Thyroid gland (tissue), 4 donors: ENCODE measurements around the gene GEN1. TPM values are rescaled to one million over a fixed set of nuclear protein-coding genes. Genes with fewer than 3 reads are reported as not detected.

ENCODE experiments used
- DNase-seq, 2 donors: peaks; one replicate each; pipeline ENCODE4 v3.0.0-alpha.2; 2019
- H3K27ac ChIP-seq, 3 donors: fragments of 200-600 bp; sonication (generic); 1 replicate in 2 of 3; 2 replicates in 1 of 3; pipeline ENCODE4 v1.5.1; 2016 to 2019; ENCODE audit warnings: mild to moderate bottlenecking in 1 of 3, moderate library complexity in 1 of 3
- H3K27me3 ChIP-seq: fragments of 200-600 bp; sonication (generic); one replicate; pipeline ENCODE4 v1.5.1; 2019
- H3K36me3 ChIP-seq, 2 donors: fragments of 200-600 bp; sonication (generic); one replicate each; pipeline ENCODE4 v1.5.1; 2016 to 2019
- H3K4me1 ChIP-seq, 2 donors: fragments of 200-600 bp; sonication (generic); one replicate each; pipeline ENCODE4 v1.5.1; 2017 to 2019
- H3K4me3 ChIP-seq, 3 donors: fragments of 200-600 bp; sonication (generic); replicated peaks in 1 of 3; 1 replicate in 2 of 3; 2 replicates in 1 of 3; pipeline ENCODE4 v1.5.1; 2016; ENCODE audit warnings: mild to moderate bottlenecking in 1 of 3
- H3K9me3 ChIP-seq: fragments of 200-600 bp; sonication (generic); one replicate; pipeline ENCODE4 v1.5.1; 2017
- POLR2A ChIP-seq, 2 donors: fragments of 450-650 bp; IDR thresholded peaks; one replicate each; pipeline ENCODE4 v1.6.1; 2017; ENCODE audit warnings: antibody characterized with exemption in 2 of 2, mild to moderate bottlenecking in 2 of 2, moderate library complexity in 1 of 2
- WGBS, 2 donors: methylation state at CpG; one replicate each; pipeline ENCODE4 v1.1.5; 2017; 5-methylcytosine and 5-hydroxymethylcytosine counted together
- intact Hi-C: fragments of 100-400 bp; cut with DNase I; formaldehyde crosslinking; loops from one replicate; pipeline ENCODE4 v1.15.1; 2023
- total RNA-seq, 4 donors: library from RNA; depleted of rRNA; stranded (reverse); fragments of >200 nt; gene quantifications; one replicate each; pipeline ENCODE4 v1.2.3, GENCODE V29; 2016
- TF ChIP-seq, protein P1 (sequence below), 6 experiments: fragments of 200-600 bp in 3 of 6; fragments of 450-650 bp in 3 of 6; sonication (generic) in 3 of 6; IDR thresholded peaks; one replicate each; pipeline ENCODE4 v1.5.1; 2016 to 2019; ENCODE audit warnings: antibody characterized with exemption in 6 of 6, mild to moderate bottlenecking in 2 of 6, inconsistent platforms in 1 of 6, moderate library complexity in 1 of 6

The GEN1 gene
- total RNA-seq, 4 donors from 2014 or later = 4.4 to 15.9 (median 9.8) TPM

DNA sequence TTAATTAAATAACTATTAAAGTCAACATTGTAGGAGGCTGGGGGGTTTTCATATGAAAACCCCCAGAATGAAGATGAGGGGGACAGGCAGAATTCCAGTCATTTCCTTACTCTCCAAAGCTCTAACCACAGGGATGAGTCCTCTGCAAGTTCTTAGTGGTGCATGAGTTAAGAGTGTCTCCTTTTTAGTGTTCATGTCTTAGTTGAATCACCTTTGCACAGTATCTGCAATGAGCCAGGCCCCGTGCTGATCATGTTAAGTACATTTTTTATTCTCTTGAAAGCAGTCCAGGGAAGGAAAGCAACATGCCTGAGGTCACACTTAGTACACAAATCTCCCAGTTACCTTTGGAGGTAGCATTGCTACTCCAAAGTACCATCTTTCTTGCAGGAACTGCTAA, 36.6 kb downstream of the GEN1 start:
- no peaks in the 10 kb centered on the region for H3K4me1 ChIP-seq
- no peak overlapping the region for H3K27ac ChIP-seq
- H3K36me3 ChIP-seq = no peaks in the 10 kb centered on the region
- H3K9me3 ChIP-seq = no peaks in the 10 kb centered on the region
- no peaks in the 10 kb centered on the region for H3K27me3 ChIP-seq
- intact Hi-C loops = no loop called here
- no peak for DNase-seq
- 76 to 92% methylated on average over 1 of the region's 1 CpG for WGBS, 2 donors
- no peak overlapping the region for H3K4me3 ChIP-seq
- no peak for TF ChIP-seq POLR2A (IDR thresholded peaks at IDR 0.05)
- TF ChIP-seq, protein P1, sequence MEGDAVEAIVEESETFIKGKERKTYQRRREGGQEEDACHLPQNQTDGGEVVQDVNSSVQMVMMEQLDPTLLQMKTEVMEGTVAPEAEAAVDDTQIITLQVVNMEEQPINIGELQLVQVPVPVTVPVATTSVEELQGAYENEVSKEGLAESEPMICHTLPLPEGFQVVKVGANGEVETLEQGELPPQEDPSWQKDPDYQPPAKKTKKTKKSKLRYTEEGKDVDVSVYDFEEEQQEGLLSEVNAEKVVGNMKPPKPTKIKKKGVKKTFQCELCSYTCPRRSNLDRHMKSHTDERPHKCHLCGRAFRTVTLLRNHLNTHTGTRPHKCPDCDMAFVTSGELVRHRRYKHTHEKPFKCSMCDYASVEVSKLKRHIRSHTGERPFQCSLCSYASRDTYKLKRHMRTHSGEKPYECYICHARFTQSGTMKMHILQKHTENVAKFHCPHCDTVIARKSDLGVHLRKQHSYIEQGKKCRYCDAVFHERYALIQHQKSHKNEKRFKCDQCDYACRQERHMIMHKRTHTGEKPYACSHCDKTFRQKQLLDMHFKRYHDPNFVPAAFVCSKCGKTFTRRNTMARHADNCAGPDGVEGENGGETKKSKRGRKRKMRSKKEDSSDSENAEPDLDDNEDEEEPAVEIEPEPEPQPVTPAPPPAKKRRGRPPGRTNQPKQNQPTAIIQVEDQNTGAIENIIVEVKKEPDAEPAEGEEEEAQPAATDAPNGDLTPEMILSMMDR (IDR thresholded peaks at IDR 0.05) = no peak

DNA sequence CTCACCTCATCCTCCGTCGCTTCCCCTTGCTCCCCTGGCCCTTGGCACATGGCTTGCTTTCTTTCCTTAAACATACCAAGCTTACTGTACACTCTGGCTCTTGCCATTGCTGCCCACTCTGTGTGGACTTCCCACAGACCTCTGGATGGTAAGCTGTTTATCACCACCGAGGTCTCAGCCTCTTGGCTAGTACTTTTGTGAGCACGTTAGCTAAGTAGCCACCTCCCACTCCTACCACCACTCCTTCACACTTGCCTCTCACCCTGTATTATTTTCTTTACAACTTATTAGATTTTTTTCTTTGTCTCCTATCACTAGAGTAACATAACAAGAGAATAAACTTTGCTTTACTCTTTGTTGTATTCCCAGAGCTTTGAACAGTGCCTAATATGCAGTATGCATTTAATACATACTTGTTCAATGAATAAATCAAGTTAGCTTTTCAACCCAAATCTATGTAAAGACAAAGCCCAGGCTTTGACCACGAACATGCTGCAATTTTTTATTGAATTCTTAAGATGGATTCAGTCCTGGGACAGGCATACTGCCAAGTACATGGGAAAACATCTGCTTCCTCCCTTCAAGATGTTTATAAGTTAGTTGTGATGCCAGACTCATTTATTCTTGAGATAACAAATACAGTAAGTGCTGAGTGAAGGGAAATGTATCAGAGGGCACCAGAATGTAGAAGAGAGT, 37.3 kb downstream of the GEN1 start:
- Histone ChIP-seq H3K36me3 (no peaks in the 10 kb centered on the region), H3K4me1 (no peaks in the 10 kb centered on the region), H3K27ac (no peak overlapping the region), H3K4me3 (no peak overlapping the region), H3K27me3 (no peaks in the 10 kb centered on the region), H3K9me3 (no peaks in the 10 kb centered on the region)
- WGBS, 2 donors = 51 to 62% methylated on average over 5 of the region's 5 CpGs
- no peak for DNase-seq
- intact Hi-C loops = no loop called here
- TF ChIP-seq, protein P1 (IDR thresholded peaks at IDR 0.05) = no peak
- no peak for TF ChIP-seq POLR2A (IDR thresholded peaks at IDR 0.05)

GRCh38 chr2:17791817-17792130, 37.8 kb downstream of the GEN1 start:
- H3K4me3 ChIP-seq = no peak overlapping the region
- DNase-seq = no peak
- no peak for TF ChIP-seq POLR2A (IDR thresholded peaks at IDR 0.05)
- TF ChIP-seq, protein P1 (IDR thresholded peaks at IDR 0.05) = no peak
- no peaks in the 10 kb centered on the region for H3K4me1 ChIP-seq
- no peaks in the 10 kb centered on the region for H3K27me3 ChIP-seq
- H3K27ac ChIP-seq = no peak overlapping the region
- intact Hi-C loops = no loop called here
- no peaks in the 10 kb centered on the region for H3K9me3 ChIP-seq
- WGBS, 2 donors = 83 to 86% methylated on average over 2 of the region's 2 CpGs
- no peaks in the 10 kb centered on the region for H3K36me3 ChIP-seq

GRCh38 chr2:17792515-17792914, 38.6 kb downstream of the GEN1 start:
- TF ChIP-seq POLR2A (IDR thresholded peaks at IDR 0.05) = no peak
- TF ChIP-seq, protein P1 (IDR thresholded peaks at IDR 0.05) = no peak
- Histone ChIP-seq H3K9me3 (no peaks in the 10 kb centered on the region), H3K4me3 (no peak overlapping the region), H3K36me3 (no peaks in the 10 kb centered on the region), H3K27me3 (no peaks in the 10 kb centered on the region), H3K4me1 (no peaks in the 10 kb centered on the region), H3K27ac (no peak overlapping the region)
- DNase-seq = no peak
- WGBS, 2 donors = 79 to 85% methylated on average over 1 of the region's 1 CpG
- intact Hi-C loops = no loop called here

GRCh38 chr2:17793296-17793695, 39.4 kb downstream of the GEN1 start:
- Histone ChIP-seq H3K4me3 (no peak overlapping the region), H3K4me1 (no peaks in the 10 kb centered on the region), H3K27me3 (no peaks in the 10 kb centered on the region), H3K9me3 (no peaks in the 10 kb centered on the region), H3K27ac (no peak overlapping the region), H3K36me3 (no peaks in the 10 kb centered on the region)
- 77 to 85% methylated on average over 4 of the region's 4 CpGs for WGBS, 2 donors
- TF ChIP-seq, protein P1 (IDR thresholded peaks at IDR 0.05) = no peak
- TF ChIP-seq POLR2A (IDR thresholded peaks at IDR 0.05) = no peak
- intact Hi-C loops = no loop called here
- no peak for DNase-seq
